ENCODE data around the gene GPR160.
"Not testable (repeated sequence)": the region's sequence is repeated elsewhere in the genome, so short reads cannot be mapped to it uniquely, and the experiment has no call there.

GPR160 gene, protein sequence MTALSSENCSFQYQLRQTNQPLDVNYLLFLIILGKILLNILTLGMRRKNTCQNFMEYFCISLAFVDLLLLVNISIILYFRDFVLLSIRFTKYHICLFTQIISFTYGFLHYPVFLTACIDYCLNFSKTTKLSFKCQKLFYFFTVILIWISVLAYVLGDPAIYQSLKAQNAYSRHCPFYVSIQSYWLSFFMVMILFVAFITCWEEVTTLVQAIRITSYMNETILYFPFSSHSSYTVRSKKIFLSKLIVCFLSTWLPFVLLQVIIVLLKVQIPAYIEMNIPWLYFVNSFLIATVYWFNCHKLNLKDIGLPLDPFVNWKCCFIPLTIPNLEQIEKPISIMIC

DNA sequence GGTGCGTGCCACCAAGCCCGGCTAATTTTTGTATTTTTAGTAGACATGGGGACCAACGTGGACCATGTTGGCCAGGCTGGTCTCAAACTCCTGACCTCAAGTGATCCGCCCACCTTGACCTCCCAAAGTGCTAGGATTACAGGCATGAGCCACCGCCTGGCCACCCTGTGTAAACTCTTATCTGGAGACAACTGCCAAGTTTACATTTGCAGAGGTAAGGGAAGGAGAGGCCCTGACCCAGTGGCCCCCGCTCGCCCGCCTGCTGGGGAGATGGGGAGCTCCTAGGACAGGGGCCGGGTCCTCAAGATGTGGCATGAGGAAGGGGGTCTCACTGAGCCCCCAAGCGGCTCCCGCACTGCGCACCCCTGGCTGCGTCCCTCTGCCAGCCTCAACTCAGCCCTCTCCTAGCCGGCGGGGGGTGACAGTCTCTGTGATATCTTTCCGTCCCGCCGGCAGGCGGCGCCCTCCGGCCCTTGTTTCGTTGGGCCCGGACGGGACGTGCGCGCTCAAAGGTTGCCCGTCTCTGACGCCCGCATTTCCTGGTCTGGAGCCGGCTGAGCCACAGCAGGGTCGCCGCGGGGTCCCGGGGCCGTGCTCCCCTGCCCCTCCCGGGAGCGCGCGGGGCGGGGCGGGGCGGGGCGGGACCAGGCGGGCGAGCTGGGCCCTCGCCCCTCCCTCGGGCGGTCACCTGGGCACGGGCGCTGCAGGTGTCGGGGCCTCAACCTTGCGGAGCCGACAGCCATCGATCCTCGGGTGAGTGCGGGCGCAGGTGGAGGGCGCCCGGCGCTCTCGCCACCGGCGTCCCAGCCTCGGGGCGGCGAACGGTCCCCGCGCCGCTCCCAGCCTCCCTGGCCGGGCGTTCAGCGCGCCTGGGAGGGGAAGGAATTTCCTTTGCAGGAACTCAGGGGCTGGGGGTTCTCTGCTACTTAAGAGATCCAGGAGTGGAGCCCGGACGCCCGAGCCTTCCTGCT lies at the start of gene GPR160:
TSS of gene GPR160 (plus strand) at position 533 of the 971 bp plus-strand sequence. CDS start 45,978 bp downstream, outside the sequence.
- no peak for DNase-seq

DNA sequence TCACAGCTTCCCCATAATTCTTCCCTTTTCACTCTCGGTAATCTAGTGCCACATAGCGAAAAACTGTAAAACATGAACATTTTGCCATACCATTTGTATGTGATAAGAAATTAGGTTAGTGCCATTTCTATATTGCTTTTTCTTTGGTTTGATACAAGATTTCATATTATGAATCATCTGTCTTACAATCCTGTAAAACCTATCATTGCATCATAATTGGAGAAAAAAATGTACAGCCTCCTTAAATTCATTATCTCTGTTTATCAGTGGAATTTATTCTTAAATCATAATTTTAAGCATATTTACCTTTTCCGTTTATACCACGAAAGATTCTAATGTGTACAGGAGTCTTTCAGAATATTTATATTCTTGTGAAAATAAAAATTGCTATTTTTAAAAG lies 47.4 kb upstream of the GPR160 start:
- DNase-seq, result no peak

DNA sequence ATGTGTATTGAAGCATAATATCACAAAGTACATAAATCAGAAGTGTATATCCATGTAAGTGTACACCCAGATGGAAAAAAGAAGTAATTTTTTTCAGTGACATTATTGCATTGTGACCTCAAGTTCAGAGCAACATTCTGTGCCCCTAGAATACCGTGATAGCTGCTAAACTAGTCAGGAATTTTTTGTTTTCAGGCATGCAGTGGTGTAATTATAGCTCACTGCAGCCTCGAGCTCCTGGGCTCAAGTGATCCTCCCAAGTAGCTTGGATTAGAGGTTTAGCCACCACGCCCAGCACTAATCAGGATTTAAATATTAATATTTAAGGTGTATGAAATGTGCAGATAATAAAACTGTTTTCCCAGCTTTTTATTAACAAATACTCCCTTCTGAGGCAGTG lies 45.6 kb upstream of the GPR160 start:
- DNase-seq, result no peak

DNA sequence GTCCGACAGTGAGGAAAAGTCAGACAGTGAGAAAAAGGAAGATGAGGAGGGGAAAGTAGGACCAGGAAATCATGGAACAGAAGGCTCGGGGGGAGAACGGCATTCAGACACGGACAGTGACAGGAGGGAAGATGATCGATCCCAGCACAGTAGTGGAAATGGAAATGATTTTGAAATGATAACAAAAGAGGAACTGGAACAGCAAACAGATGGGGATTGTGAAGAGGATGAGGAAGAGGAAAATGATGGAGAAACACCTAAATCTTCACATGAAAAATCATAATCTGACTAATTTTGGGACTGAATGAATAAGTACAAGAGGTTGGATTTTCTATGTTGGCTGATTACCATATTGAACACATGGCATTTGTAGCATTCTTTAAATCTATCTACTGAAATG lies 45.0 kb upstream of the GPR160 start:
- DNase-seq, result no peak

DNA sequence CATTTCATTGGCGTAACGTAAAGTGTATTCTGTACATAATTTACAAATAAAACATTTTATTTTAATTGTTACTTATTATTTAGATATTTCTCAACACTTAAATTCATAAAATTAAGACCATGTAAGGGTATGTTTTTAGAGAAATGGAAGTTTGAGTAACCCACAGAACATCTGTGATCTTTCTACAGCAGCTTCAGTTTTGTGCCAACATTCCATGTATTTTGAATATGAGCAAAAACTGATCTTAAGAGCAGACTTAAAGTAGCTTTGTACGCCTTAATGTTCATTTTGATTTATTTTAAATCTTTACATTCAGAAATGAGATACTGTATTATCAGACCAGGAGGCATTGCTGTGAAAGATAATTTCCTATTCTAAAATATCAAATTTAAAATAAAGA lies 44.0 kb upstream of the GPR160 start:
- DNase-seq, result no peak

DNA sequence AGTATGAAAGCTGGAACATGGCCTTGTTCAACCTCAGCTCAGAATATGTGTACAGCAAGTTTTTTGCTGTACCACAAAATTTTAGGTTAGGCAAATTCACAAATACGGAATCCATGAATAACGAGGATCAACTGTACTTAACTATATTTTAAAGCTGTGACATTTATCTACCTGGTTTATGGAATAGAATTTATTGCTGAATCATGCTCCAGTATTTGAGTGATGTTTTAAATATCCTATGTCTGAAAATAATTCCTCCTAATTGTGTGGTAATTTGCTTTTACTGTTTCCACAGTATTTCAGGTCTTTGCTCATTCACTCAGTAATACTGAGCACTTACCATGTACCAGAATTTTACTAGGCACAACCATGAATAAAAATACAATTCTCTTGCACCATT lies 41.7 kb upstream of the GPR160 start:
- no peak for DNase-seq

DNA sequence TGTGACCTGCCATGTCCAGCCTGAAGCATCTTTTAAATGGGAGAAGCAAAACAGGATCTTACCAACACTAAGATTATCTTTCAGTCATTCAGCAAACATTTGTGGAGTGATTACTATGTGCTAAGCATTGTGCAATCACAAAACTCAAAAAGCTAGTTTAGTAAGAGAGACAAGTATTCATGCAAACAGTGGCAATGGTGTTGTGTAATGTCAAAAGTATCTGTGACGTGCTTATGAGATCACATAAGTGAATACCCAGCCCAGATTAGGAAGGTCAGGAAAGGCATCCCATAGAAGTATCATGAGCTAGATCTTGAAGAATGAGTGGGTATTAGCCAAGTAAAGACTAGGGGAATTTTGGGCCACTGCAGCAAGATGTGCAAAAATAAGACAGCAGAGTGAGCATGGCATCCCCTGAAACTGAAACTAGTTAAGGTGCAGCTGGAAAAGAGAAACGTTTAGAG lies 39.1 kb upstream of the GPR160 start:
- DNase-seq, result no peak

DNA sequence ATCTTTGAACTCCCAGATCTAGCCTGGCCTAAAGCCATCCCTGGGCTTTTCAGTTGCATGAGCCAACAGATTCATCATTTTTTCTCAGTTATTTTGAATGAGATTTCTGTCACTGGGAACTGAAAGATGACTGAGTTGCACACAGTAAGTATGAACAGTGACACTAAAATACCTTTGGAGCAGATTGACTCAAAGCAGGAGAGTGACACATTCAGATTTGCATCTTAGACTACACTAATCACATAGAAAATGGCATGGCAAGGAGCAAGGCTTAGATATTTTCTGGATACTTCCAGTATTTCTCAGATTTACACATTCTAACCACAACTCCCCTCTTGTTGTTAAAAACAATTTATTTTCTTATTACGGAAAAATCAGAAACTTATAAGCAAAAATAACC lies 38.4 kb upstream of the GPR160 start:
- DNase-seq, result no peak

DNA sequence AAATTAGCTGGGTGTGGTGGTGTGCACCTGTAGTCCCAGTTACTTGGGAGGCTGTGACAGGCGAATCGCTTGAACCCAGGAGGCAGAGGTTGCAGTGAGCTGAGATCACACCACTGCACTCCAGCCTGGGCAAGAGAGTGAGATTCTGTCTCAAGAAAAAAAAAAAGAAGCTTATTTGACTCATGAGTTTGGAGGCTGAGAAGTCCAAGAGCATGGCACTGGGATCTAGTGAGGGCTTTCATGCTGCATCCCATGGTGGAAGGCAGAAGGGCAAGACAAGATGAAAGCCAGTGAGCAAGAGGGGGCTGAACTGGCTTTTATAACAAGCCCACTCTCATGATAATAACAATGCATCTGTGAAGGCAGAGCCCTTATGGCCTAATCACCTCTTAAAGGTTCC lies 37.7 kb upstream of the GPR160 start:
- no peak for DNase-seq

DNA sequence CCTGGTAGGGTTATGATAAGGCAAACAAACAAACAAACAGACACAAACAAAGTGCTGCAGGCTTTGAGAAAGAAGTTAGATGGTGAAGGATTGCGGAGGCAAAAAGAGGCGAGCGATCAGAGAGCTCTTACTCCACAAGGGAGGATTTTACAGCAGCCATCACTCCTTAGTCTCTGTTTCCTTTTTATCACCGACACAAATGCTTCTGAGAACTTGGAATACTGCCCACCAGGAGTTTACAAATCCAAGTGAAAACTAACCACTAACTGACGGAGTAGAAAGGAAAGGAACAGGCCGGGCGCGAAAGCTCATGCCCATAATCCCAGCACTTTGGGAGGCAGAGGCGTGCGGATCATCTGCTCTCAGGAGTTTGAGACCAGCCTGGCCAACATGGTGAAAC lies 35.6 kb upstream of the GPR160 start:
- DNase-seq, result no peak

DNA sequence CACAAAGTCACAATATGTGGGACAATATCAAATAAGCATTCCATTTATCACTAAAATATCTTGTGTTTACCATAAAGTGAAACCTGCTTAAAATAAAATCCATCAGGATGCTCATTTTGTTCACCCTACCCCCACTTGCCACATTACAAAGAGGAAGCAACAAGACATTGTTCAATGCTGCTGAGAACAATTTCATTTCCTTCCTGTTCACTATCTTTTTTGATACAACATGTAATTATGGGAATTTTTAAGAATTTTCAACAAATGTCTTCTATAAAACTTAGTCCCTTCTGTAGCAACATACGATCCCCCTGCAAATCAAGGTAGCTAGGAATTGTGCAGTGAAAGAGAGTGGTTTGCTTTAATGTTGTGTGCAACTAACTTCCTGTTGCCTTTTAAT lies 34.9 kb upstream of the GPR160 start:
- no peak for DNase-seq

DNA sequence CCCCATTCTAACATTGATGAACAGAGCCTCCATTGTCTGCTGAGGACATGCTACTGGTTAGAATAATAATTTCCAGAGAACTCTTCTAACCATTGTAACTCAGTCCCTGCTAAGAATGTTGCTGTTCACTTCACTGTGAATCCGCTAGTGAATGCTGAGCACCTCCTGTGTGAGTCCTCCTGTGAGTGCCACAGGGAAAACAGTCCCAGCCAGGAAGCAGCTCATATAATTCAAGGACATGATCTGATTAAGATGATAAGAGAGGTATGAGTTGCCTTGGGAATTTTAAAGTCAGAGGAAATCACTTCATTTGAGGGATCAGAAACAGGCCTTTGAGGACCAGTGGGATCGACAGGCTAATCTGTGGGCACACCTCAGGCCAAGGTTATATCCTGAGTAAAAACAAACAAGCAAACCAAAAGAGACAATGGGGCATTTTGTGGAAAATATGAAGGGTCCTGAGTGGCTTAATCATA lies 33.9 kb upstream of the GPR160 start:
- DNase-seq, result no peak

DNA sequence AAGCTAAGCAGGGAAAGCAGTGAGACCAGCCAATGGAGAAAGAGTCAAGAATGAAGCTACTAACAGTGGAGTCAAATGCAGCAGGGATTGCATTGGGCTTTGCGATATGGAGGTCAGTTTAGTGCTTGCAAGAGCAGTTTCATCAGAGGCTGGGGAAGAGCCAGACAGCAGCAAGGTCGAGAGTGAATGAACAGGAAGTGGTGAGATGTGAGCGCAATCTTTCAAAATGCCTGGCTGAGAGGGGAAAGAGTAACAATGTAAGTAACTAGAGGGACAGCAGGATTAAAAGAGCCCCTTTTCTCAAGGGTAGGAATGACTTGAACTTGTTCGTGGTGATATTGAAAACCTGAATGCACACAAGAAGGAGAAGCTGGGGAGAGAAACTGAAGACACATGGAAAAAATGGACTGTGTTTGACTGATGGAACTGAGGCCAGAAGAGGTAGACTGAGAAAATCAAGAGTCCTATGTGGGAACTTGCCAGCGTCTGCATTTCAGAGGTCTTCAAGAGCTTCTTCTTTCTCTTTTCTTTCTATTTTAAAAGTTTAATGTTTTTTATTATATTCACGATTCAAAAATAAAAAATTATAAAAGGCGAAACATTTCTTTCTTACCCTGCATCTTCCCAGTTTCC lies 30.6 kb upstream of the GPR160 start:
- DNase-seq, result no peak

DNA sequence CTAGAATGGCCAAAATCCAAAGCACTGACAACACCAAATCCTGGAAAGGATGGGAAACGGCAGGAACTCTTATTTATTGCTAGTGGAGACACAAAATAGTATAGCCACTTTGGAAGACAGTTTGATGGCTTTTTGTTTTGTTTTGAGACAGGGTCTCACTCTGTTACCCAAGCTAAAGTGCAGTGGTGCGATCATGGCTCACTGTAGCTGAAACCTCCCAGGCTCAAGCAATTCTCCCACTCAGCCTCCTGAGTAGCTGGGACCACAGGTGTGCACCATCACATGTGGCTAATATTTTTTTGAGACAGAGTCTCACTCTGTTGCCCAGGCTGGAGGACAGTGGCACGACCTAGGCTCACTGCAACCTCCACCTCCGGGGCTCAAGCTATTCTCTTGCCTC lies 27.3 kb upstream of the GPR160 start:
- no peak for DNase-seq

DNA sequence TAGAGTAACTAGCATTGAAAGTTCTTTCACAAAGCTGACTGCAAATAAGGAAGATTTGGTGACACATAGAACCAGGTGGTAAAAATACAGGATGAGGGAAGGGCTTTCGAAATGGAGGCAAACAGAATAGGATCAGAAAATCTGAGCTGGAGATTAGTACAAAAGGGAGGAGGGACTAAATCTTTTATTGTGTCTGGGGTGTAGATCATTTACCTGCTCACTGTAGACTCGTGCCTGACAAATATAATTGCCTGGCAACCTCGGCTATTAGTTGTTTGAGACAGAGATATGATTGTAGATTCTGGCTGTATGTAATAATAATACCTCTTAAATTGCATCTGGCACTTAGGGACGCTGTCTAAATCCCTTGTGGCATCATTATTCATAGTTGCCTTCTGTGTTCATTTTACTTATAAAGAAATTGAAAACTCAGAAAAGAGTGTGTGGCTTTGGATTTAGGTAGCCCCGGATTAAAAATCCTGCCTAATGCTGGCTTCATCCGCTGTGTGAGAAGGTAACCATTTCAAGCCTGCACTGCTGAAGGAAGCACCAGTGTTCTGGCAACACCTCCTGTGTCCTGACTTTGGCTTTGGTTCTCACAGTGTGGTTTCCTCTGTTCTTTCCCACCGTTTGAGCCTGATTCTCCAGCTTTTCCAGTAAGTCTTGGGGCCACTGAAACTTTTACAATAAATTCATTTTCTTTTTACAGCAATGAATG lies 25.0 kb upstream of the GPR160 start:
- DNase-seq, result peak; percentile 46

DNA sequence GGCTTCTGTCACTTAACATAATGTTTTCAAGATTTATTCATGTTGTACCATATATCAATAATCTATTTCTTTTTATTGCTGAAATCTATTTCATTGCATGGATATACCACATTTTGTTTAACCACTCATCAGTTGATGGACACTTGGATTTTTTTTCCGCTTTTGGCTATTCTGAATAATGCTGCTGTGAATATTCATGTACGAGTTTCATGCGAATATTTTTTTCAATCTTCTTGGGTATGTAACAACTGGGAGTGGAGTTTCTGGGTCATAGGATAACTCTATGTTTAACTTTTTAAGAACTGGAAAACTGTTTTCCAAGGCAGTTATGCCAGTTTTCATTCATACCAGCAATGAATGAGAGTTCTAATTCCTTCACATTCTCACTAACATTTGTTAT lies 21.7 kb upstream of the GPR160 start:
- DNase-seq, result no peak

DNA sequence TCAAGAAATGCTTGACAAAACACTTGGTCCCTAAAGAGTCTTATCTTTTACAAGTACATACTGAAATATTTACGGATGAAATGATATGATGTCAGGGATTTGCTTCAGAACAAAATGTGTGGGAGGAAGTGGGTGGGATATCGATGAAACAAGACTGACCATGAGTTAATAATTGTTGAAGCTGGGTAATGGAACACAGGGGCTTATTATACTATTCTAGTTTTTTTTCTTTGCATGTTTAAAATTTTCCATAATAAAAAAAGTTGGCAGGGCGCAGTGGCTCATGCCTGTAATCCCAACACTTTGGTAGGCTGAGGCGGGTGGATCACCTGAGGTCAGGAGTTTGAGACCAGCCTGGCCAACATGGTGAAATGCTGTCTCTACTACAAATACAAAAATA lies 18.5 kb upstream of the GPR160 start:
- DNase-seq, result not testable (repeated sequence)

DNA sequence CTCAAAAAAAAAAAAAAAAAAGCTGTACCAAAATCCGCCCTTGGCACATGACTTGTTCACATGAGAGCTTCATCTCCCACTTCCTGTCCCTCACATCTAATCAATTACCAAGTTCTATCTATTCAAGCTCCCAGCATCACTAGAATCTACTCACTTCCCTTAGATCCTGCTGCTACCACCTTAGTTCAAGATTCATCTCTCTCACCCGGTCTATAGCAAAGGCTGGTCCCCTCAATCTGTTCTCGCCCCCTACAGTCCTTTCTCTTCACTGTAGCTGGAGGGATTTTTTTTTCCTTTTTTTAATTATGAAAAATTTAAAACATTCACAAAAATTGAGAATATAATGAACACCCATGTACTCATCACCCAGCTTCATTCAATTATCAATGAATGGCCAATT lies 16.7 kb upstream of the GPR160 start:
- DNase-seq, result no peak

DNA sequence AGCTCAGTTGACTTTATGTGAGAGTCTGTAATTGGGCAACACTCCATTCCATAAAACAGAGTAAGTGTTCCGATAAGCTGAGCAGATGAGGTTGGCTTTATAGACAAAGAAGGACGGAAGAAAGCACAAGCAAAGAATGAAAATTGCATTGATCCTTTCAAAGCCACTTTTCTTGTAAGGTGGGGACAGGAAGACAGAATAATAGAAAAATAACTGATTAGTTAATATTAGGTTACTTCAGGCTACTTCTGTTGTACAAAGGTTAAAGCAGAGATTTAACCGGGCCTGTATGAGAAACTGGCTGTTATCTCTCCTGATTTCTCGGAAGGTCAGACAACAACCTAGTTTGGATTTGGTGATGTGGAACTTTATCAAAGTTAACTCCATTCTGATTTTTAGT lies 15.5 kb upstream of the GPR160 start:
- DNase-seq, result no peak

DNA sequence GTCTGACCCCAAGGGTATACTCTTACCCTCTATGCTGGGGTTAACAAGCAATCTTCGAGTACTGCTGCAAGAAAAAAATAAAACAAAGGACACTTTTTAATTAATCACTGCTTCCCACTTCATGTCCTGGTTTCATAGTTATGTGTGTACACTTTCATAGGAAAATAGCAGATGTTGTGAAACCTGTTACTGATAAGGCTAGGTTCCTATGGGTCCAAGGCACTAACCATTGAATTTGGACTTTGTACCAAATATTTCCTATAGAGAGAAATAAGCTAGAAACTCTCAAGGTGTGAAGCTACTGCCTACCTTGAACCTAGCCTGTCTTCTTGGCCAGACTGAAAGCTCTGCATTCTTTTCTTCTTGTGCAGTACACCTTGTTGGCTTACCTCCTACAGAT lies 14.6 kb upstream of the GPR160 start:
- DNase-seq, result no peak

DNA sequence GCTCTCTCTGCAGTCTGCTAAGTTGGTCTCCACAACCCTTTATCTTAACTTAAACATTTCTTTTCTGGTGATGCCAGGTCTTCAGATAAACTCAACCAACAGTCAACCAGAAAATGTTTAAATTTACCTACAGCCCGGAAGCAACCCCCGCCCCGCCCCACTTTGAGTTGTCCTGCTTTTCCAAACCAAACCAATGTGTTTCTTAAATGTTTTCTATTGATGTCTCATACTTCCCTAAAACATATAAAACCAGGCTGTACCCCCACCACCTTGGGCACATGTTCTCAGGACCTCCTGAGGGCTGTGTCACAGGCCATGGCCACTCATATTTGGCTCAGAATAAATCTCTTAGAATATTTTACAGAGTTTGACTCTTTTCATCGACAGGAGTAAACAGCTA lies 13.2 kb upstream of the GPR160 start:
- no peak for DNase-seq

DNA sequence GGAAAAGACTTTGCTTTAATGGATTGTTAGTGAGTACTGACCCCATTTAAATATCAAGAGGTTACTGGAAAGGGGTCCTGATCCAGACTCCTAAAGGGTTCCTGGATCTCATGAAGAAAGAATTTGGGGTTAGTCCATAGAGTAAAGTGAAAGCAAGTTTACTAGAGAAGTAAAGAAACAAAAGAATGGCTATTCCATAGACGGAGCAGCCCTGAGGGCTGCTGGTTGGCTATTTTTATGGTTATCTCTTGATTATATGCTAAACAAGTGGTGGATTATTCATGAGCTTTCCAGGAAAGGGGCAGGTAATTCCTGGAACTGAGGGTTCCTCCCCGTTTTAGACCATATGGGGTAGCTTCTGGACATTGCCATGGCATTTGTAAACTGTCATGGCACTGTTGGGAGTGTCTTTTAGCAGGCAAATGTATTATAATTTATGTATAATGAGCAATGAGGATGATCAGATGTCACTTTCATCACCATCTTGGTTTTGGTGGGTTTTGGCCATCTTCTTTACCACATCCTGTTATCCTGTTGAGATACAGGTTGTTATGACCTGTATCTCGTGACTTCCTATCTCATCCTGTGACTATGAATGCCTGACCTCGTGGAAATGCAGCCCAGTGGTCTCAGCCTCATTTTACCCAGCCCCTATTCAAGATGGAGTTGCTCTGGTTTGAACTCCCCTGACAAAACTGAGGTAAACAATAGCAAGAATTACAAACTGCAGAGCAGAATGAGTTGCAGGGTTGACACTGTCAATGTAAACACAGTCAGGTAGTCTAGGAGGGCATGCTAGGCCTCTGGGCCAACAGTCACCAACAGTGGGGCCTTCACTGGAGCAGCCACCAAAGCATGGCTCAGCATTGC lies 10.3 kb upstream of the GPR160 start:
- DNase-seq, result no peak

Data from NCI-H524 treated with DMSO at 0.1 percent for 48 hours (cell line).